GM21526 (cell line): ENCODE data around the gene MAB21L2.

Experiments
- ATAC-seq: cut with Tn5 transposase; IDR thresholded peaks from one replicate; pipeline ENCODE4 v1.9.1; 2021; ENCODE audit warnings: moderate library complexity; ENCODE audit not compliant: unreplicated experiment, low FRiP score

MAB21L2 gene

DNA sequence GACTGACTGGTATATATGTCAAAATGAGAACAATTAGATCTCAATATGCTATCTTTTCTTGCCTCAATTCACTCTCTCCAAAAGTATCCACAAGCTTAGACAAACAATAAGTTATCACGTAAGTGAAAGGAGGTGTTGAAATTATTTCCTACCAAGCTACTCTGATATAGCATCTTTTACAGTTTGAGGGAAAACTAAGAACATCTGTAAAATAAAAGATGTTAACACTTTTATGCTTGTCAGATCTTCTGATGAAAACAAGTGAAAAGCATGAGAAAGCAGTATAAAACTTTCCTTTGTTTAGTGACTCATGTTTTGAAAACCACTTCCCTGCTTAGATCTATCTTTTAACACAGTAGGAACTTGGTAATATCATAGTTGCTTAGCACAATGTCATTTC lies 8.4 kb upstream of the MAB21L2 start:
- ATAC-seq = no peak

DNA sequence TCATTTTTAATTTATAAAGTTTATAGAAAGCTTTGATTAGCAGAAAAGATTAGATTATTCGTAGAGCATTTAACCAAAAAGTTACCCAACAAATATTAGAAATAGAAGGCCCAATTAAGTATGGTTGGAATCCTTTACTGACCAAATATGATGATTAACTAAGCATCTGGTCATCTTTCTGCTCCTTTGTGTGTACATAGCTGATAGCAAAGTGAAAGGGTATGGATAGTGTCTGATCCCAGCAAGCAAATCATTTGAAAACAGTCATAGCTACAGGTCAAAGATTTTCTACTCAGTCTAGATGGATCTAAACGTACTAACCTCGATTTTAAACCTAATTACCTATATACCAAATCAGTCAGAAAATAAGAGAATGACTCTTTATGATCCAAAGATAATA lies 7.3 kb upstream of the MAB21L2 start:
- ATAC-seq = no peak

DNA sequence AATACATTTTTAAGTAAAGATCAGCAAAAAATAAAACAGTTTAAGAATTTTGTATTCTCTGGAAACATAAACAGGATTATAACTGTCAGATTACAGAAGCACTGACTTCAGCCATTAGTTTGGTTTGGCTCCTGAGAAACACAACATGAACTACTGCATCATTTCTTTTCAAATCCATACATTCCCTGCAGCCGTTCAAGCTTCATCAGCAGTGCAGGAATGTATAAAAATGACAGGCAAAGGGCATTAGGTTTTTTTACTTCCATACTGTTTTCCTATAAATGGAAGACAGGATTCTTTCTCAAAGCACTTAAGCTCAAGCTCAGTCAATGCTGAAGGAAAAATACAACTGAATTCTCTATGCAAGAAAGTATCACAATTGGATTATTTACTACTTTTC lies 4.2 kb upstream of the MAB21L2 start:
- ATAC-seq = no peak

DNA sequence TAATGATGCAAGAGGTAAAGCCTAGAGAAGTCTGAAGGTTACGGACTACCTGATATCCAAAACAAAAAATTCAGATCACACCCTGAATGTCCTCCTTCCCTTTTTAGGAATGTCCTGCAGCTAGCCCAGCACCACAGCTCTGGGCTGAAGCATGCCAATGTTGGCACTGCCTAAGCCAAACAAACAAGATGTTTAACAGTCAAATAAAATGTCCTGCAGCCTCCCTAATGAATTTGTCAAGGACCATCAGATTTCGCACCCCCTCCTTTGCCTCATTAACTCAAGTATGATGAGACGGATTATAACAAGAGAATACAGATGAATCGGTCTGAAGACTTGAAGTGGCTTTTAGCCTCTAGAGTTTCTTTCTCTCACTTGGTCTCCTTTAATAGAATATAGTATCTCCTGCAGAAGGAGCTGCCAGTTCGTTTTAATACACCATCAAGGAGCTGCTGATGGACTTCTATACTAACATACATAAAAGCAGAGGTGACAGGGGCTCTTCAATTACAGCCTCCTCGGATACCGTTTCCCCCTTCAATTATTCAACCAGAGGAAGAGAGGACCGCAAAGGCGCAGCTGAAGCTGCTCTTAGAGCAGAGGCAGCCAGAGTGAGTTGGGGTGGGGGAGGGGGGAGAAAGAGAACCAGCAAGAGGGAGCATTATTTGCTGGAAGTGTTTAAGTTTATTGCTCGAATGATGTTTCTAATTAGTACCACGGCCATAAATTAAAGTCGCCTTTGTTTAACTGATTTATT lies 3.0 kb upstream of the MAB21L2 start:
- no peak for ATAC-seq

DNA sequence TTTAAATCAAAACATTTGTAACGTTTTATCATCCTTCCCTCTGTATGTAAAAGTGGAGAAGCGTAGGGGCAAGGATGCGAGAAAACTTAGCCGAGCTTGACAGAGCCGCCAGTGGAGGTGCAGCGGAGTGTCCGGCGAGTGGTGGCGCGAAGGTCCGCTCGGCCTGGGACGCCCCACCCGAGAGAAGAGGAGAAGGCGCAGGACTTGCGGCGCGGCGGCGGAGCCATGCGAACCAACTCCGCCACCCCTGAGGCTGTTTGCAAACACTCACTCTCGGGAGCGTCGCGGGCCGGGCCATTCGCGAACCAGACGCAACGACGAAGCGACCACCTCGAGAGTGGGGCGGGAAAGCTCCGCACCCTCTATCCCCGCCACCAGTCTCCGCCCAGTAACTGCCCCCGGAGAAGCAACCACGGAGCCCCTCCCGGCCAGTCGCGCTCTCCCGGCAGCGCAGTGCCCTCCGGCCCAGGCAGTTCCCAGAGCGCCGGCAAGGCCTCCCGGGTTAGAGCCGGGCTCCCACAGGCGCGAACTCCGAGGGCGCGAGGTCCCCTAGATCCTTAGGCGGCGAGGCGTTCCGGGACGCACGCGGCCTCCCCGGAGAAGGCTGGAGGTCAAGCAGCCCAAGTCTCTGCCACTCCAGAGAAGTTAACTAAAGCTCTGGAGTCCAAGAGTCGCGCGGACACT lies 2.3 kb upstream of the MAB21L2 start:
- ATAC-seq = no peak

DNA sequence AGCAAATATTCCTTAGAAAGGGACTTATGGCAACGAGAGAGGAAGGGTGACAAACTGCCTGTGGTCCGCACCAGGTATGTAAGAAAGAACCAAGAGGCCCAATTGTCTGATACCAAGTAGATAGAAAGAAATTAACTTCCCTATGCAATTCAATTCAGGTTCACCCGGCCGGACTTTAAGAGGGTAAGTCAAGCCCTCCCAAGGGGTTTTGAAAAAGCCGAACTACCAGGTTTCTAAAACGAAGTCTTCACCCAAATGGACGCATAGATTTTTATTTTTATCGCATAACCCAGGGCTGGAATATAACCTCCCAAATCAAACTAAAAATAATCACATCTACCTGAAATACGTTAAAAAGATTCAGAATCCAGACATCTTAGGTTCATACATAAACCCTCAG lies 1.6 kb upstream of the MAB21L2 start:
- ATAC-seq = no peak

DNA sequence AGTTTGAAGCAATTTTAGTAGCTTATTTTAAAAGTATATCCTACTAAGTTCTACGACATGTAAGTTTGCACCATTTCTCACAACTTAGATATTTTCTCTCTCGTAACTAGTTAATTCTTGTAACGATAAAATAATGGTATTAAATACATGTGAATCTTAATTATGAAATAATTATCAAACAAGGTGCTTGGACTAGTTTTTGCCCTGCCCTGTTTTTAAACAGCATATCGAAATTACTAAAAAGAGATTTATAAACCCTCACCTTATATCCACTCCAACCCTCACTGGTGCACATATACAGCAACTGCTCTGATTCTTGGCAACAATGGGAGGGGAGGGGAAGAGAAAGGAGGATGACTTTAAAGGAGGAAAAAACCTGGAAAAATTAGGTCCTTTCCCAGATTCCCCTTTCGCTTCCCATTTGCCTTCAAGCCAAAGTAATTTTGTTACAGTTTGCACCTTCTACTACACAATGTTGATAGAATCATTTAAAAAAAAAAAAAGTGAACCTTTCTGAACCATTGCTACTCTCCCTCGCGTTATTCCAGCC lies 820 bp upstream of the MAB21L2 start:
- no peak for ATAC-seq

DNA sequence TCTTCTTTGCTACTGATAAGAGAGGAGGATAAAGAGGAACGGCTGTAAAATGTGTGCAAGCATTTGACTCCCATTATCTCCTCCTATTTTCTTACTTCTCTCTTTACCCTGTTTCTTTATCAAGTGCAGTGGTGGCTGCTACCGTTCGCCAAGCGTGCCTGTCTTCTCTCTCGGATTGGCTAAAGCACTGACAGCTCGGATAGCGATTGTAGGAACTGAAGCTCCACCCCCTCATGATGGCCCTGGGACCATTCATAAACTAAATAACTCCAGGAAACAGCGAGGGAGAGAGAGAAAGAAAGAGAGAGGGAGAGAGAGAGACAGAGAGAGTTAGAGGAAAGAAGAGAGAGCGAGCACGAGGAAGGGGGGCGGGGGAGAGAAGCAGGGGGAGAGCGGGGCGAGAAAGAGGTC lies 305 bp upstream of the MAB21L2 start:
- ATAC-seq = no peak

DNA sequence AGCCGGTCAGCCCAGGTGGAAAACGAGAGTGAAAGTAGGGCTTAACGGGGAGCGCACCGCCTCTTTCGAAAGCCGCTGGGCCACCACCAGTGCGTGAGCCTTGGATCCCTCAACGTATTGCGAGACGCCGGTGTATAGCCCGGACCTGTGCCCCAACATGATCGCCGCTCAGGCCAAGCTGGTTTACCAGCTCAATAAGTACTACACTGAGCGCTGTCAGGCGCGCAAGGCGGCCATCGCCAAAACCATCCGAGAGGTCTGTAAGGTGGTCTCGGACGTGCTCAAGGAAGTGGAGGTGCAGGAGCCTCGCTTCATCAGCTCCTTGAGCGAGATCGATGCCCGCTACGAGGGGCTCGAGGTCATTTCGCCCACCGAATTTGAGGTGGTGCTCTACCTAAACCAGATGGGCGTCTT lies 929 bp downstream of the MAB21L2 start:
- no peak for ATAC-seq

DNA sequence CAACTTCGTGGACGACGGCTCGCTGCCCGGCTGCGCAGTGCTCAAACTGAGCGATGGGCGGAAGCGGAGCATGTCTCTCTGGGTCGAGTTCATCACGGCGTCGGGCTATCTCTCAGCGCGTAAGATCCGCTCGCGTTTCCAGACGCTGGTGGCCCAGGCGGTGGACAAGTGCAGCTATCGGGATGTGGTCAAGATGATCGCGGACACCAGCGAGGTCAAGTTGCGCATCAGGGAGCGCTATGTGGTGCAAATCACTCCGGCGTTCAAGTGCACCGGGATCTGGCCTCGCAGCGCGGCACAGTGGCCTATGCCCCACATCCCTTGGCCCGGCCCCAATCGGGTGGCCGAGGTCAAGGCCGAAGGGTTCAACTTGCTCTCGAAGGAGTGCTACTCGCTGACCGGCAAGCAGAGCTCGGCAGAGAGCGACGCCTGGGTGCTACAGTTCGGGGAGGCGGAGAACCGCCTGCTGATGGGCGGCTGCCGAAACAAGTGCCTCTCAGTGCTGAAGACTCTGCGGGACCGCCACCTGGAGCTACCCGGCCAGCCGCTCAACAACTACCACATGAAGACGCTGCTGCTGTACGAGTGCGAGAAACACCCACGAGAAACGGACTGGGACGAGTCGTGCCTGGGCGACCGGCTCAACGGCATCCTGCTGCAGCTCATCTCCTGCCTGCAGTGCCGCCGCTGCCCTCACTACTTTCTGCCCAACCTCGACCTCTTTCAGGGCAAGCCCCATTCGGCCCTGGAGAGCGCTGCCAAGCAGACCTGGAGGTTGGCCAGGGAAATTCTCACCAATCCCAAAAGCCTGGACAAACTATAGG lies 1.5 kb downstream of the MAB21L2 start:
- no peak for ATAC-seq

DNA sequence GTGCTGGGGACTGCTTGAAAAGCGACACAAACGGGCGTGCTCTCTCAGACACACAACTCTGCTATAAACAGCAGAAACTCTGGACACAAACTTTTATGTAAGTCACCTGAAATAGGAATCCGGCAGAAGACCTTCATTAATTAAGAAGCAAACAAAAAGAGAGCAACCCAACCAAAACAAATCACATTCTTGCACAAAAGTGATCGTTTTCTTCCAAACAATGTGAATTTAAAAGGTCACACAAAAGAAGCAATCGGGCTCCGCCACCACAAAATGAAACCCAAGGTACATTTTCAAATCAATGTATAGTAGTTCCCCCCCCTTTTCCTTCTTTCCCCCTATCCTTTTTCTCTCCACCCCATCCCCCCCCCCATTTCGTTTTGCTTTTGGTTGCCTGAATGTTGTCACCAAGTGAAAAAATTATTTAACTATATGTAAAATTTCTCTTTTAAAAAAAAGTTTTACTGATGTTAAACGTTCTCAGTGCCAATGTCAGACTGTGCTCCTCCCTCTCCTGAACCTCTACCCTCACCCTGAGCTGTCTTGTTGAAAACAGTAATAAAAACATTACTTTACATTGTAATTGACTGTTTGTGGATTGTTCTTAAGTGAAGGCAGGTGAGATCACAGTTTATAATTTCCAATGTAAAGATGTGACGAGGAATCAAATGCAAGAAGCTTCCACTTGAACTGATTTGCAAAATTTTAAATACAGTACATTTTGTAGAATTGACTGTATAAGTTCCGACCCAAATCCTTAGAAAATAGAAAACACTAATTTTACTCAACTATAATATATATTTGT lies 2.4 kb downstream of the MAB21L2 start:
- ATAC-seq = no peak

DNA sequence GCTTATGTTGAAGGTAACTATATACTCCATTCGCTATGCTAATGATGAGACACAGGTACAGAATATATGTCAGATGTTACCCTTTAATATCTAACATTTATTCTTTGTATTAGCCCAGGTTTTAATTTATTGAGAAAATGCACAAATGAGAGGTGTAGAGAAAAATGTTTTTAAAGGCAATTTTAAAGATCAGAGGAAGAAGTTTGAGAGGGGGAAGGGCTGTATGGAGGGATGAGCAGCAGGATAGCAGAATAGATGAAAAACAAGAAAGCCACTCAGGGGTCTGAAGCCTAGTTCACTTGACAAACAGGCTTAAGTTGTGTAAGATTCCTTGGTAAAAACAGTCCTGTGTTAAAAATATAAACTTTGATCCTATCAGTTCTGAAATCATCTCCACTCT lies 3.7 kb downstream of the MAB21L2 start:
- ATAC-seq = no peak

DNA sequence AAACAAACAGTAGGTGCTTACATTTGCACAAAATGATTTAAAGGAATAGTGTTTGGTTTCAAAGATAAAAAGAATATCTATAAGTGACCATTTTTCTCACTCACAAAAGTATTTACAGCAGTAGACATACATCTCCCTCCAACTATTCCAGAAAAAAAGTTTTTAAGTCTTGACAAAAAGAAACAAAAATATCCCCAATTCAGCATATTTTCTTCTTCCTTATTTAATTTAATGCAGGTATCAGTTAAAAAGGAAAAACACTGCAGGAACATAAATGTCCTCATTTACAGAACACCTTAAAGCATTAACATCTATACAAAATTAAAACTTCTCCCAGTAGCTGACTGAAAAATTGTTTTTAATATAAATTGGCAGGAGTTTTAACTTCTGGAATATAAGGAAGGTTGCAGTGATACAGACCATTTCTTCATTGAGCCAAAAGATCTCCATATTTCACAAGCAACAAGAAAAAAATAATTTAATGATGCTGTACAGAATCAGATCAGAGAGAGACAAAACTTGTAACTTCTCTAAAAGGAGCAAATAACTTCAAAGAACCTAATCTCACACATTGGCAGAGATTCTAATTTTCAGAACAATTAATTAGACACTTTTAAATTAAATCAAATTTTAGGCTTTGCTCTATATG lies 4.3 kb downstream of the MAB21L2 start:
- no peak for ATAC-seq

DNA sequence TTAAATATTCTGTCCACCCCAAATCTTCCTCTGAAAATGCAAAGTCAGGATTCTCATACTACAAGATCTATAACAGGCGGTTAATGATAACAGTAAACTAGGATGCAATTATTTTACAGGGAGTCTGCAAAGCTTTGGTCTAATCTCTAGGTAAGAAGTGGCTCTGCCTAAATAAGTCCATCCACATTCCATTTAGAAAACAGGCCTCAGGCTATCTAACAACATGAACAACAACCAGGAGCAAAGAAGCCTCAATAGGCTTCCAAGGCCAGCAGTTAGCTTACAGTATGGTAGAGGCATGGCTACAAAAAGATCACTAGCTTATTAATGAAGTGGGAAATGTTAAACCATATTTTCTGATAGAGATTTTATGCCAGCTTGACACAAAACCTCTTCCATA lies 6.4 kb downstream of the MAB21L2 start:
- no peak for ATAC-seq

DNA sequence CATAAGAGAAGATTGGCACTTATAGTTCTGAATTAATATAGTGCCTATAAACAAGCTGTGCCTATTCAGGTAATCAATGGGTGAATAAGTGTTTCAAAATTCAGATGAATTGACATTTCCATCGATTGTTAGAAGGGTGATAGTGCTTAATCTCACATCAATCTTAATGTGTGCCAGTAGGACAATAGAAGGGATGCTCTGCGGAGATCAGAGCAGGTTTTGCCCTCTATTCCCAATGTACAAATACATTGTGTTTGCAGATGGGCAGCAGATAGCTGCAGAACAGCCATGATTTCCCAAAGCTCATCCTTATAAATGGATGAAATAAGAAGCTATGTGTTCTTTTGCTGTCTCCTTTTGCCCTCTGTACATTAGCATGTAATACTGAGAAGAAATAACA lies 7.2 kb downstream of the MAB21L2 start:
- ATAC-seq = no peak

DNA sequence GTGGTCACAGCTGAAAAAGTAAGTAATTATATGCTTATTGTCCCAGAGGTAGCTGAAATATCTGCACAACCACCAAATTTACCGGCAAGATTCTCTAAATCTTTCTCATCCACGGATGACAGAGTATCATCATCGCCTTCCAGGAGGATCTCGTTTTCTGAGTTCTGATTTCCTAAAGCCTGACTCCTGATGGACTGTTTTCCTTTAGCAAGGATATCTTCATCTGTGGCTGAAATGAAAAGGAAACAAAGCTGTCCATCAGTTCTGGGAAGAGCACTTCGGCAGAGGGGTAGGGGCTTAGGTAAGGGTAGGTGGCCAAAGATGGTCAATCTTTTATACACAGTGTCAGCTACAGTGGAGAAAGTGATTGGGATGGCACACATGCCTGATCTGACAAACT lies 8.7 kb downstream of the MAB21L2 start:
- ATAC-seq = no peak

DNA sequence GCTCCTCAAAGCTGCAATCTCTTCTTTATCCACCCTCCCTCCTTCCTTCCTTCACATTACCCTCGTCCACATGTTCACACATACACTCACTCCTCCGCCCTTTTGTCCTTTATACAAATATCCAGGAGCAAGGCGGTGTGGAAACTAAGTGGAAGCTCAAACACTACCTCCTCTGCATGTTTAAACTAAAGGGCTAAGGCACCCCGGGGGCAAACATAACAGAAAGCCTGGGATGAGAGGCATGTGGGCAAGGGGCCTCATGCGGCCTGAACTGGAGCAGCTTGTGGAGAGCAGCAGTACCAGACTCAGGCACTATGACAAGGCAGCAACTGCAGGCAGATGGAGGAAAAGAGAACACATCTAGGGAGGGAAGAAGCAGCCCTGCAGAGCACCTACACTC lies 9.5 kb downstream of the MAB21L2 start:
- no peak for ATAC-seq

DNA sequence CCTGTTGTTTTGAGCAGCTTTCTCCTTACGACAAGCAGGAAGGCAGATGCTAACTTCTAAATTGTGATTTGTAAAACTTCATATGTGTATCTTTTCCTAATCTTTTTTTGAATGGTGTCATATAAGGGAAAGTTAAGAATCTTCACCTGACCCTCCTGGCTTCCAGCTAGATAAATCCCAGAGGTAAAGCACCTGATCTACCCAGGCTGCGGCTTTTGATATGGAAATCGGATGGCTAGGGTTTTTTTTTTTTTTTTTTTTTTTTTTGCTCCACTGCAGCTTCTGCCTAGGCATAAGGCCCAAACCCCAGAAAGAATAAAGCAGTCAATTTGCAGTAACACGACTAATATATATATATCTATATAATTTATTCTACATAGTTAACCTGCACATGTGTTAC lies 10.0 kb downstream of the MAB21L2 start:
- ATAC-seq = no peak

DNA sequence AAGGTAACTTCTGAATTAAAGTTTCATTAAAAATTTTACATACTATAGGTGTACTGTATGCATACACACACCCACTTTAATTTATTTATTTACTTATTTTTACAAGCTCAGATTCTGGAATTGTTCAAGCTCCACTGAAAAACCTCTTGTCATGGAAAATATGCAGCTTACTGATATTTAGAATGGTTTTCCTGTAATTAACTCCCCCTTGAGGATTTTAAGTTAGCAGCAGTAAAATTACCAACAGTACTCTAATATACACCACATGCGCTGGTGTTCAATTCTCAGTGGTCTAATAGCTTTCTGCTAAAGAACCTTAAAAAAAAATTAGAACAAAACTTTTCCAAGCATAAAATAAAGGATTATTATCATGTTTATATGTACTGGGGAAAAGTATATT lies 12.0 kb downstream of the MAB21L2 start:
- ATAC-seq = no peak

DNA sequence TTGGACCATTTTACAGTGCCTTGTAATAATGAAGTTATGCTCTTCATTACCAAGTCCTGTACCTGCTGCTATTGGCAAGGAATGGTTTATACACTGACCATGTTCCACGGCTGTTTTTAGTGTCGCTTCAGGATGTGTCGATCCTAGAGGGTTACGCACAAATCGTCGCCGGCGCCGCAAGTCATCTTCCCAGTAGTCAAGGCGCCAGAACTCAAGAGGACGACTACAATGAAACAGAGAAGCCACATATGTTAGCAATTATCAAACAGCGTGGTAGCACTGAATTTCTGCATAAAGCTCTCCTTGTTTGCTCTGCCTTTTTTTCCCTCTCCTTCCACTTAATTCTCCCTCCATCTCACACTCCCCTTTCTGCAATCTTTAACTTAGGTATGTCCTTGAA lies 17.0 kb downstream of the MAB21L2 start:
- no peak for ATAC-seq
